ENCODE data around the gene SMIM35.
"Not testable (repeated sequence)": the region's sequence is repeated elsewhere in the genome, so short reads cannot be mapped to it uniquely, and the experiment has no call there.

SMIM35 gene

GRCh38 chr11:117977612-117978264 lies 109.0 kb downstream of the SMIM35 start:
- H3K4me2 ChIP-seq (ENCODE audit: low read length); H2BK120ac ChIP-seq (ENCODE audit: low read depth, low read length); H3K79me1 ChIP-seq (ENCODE audit: low read length); H2AK5ac ChIP-seq (ENCODE audit: low read length); H3K4me1 ChIP-seq (ENCODE audit: control insufficient read depth, low read depth, low read length); H3K23ac ChIP-seq (ENCODE audit: low read length); H2BK5ac ChIP-seq (ENCODE audit: low read length); DNase-seq; H3K27me3 ChIP-seq (ENCODE audit: insufficient read depth, low read length, poor library complexity); H3K27ac ChIP-seq (ENCODE audit: low read depth, low read length); H4K5ac ChIP-seq (ENCODE audit: low read length); H4K8ac ChIP-seq (ENCODE audit: low read depth, low read length); H3K18ac ChIP-seq (ENCODE audit: low read length); H2BK15ac ChIP-seq (replicated peaks; ENCODE audit: low read depth); H3K4ac ChIP-seq (ENCODE audit: low read depth, low read length); H3K79me2 ChIP-seq (ENCODE audit: control insufficient read depth, insufficient read depth, low read length); H3K9ac ChIP-seq (ENCODE audit: low read length); H3K36me3 ChIP-seq (ENCODE audit: control insufficient read depth, insufficient read depth, low read length); H3K4me3 ChIP-seq (ENCODE audit: low read length); H3K56ac ChIP-seq (ENCODE audit: low read length): not testable (repeated sequence)
- WGBS (ENCODE audit: extremely low coverage, insufficient coverage, low lambda C conversion rate): no CpG with 5 or more reads among the region's 23 CpGs

- Histone ChIP-seq H2BK5ac (ENCODE audit: low read length) (no peak overlapping the region), H3K27me3 (ENCODE audit: insufficient read depth, low read length, poor library complexity) (no peaks in the 10 kb centered on the region), H3K23ac (ENCODE audit: low read length) (no peak overlapping the region), H3K79me1 (ENCODE audit: low read length) (no peaks in the 10 kb centered on the region), H4K8ac (ENCODE audit: low read depth, low read length) (no peak overlapping the region), H3K56ac (ENCODE audit: low read length) (no peak overlapping the region), H2AK5ac (ENCODE audit: low read length) (no peak overlapping the region), H2BK15ac (replicated peaks; ENCODE audit: low read depth) (no peak overlapping the region), H3K4ac (ENCODE audit: low read depth, low read length) (no peak overlapping the region), H3K27ac (ENCODE audit: low read depth, low read length) (no peak overlapping the region), H3K4me3 (ENCODE audit: low read length) (no peak overlapping the region), H3K36me3 (ENCODE audit: control insufficient read depth, insufficient read depth, low read length) (no peaks in the 10 kb centered on the region), H3K18ac (ENCODE audit: low read length) (no peak overlapping the region), H2BK120ac (ENCODE audit: low read depth, low read length) (no peak overlapping the region), H3K4me1 (ENCODE audit: control insufficient read depth, low read depth, low read length) (peaks cover 5% of the 10 kb centered on the region), H4K5ac (ENCODE audit: low read length) (no peak overlapping the region), H3K4me2 (ENCODE audit: low read length) (no peak overlapping the region), H3K9ac (ENCODE audit: low read length) (no peak overlapping the region), H3K79me2 (ENCODE audit: control insufficient read depth, insufficient read depth, low read length) (no peaks in the 10 kb centered on the region)
- whole genome bisulfite sequencing (ENCODE audit: extremely low coverage, insufficient coverage, low lambda C conversion rate): no CpG with 5 or more reads among the region's 5 CpGs
- DNase-seq: no peak
Measured at GRCh38 chr11:117977029-117977428, 109.7 kb downstream of the SMIM35 start.

- H3K27me3 ChIP-seq (ENCODE audit: insufficient read depth, low read length, poor library complexity): no peaks in the 10 kb centered on the region
- H3K79me1 ChIP-seq (ENCODE audit: low read length): no peaks in the 10 kb centered on the region
- no peak overlapping the region for H4K8ac ChIP-seq (ENCODE audit: low read depth, low read length)
- no peak overlapping the region for H3K27ac ChIP-seq (ENCODE audit: low read depth, low read length)
- no peak overlapping the region for H2AK5ac ChIP-seq (ENCODE audit: low read length)
- H3K79me2 ChIP-seq (ENCODE audit: control insufficient read depth, insufficient read depth, low read length): no peaks in the 10 kb centered on the region
- DNase-seq: no peak
- no peak overlapping the region for H2BK5ac ChIP-seq (ENCODE audit: low read length)
- no peak overlapping the region for H3K4ac ChIP-seq (ENCODE audit: low read depth, low read length)
- H3K4me1 ChIP-seq (ENCODE audit: control insufficient read depth, low read depth, low read length): peaks cover 5% of the 10 kb centered on the region
- no peak overlapping the region for H3K9ac ChIP-seq (ENCODE audit: low read length)
- no peak overlapping the region for H3K4me3 ChIP-seq (ENCODE audit: low read length)
- WGBS (ENCODE audit: extremely low coverage, insufficient coverage, low lambda C conversion rate): no CpG with 5 or more reads among the region's 4 CpGs
- H3K23ac ChIP-seq (ENCODE audit: low read length): no peak overlapping the region
- no peak overlapping the region for H3K18ac ChIP-seq (ENCODE audit: low read length)
- no peak overlapping the region for H3K4me2 ChIP-seq (ENCODE audit: low read length)
- no peak overlapping the region for H2BK120ac ChIP-seq (ENCODE audit: low read depth, low read length)
- H4K5ac ChIP-seq (ENCODE audit: low read length): no peak overlapping the region
- no peak overlapping the region for H2BK15ac ChIP-seq (replicated peaks; ENCODE audit: low read depth)
- no peaks in the 10 kb centered on the region for H3K36me3 ChIP-seq (ENCODE audit: control insufficient read depth, insufficient read depth, low read length)
- no peak overlapping the region for H3K56ac ChIP-seq (ENCODE audit: low read length)
Measured at GRCh38 chr11:117976445-117976844, 110.3 kb downstream of the SMIM35 start.

- Histone ChIP-seq H3K36me3 (ENCODE audit: control insufficient read depth, insufficient read depth, low read length) (no peaks in the 10 kb centered on the region), H4K5ac (ENCODE audit: low read length) (no peak overlapping the region), H3K4me2 (ENCODE audit: low read length) (no peak overlapping the region), H2BK15ac (replicated peaks; ENCODE audit: low read depth) (no peak overlapping the region), H4K8ac (ENCODE audit: low read depth, low read length) (no peak overlapping the region), H3K4ac (ENCODE audit: low read depth, low read length) (no peak overlapping the region), H3K27me3 (ENCODE audit: insufficient read depth, low read length, poor library complexity) (no peaks in the 10 kb centered on the region), H3K4me3 (ENCODE audit: low read length) (no peak overlapping the region), H3K79me2 (ENCODE audit: control insufficient read depth, insufficient read depth, low read length) (no peaks in the 10 kb centered on the region), H3K23ac (ENCODE audit: low read length) (no peak overlapping the region), H3K27ac (ENCODE audit: low read depth, low read length) (no peak overlapping the region), H2BK5ac (ENCODE audit: low read length) (no peak overlapping the region), H3K9ac (ENCODE audit: low read length) (no peak overlapping the region), H2BK120ac (ENCODE audit: low read depth, low read length) (no peak overlapping the region), H2AK5ac (ENCODE audit: low read length) (no peak overlapping the region), H3K79me1 (ENCODE audit: low read length) (no peaks in the 10 kb centered on the region), H3K4me1 (ENCODE audit: control insufficient read depth, low read depth, low read length) (no peaks in the 10 kb centered on the region), H3K18ac (ENCODE audit: low read length) (no peak overlapping the region), H3K56ac (ENCODE audit: low read length) (no peak overlapping the region)
- WGBS (ENCODE audit: extremely low coverage, insufficient coverage, low lambda C conversion rate): no CpG with 5 or more reads among the region's 4 CpGs
- DNase-seq: no peak
Measured at GRCh38 chr11:117973503-117973860, 113.3 kb downstream of the SMIM35 start.

GRCh38 chr11:117972629-117973502 lies 113.9 kb downstream of the SMIM35 start:
- no peak for DNase-seq
- no peak overlapping the region for H3K4ac ChIP-seq (ENCODE audit: low read depth, low read length)

More at GRCh38 chr11:117972629-117973502, 113.9 kb downstream of the SMIM35 start:
- H4K5ac ChIP-seq (ENCODE audit: low read length): no peak overlapping the region
- no peaks in the 10 kb centered on the region for H3K36me3 ChIP-seq (ENCODE audit: control insufficient read depth, insufficient read depth, low read length)
- no peaks in the 10 kb centered on the region for H3K4me1 ChIP-seq (ENCODE audit: control insufficient read depth, low read depth, low read length)
- H3K23ac ChIP-seq (ENCODE audit: low read length): no peak overlapping the region
- H2AK5ac ChIP-seq (ENCODE audit: low read length): no peak overlapping the region
- H3K4me3 ChIP-seq (ENCODE audit: low read length): no peak overlapping the region
- H2BK15ac ChIP-seq (replicated peaks; ENCODE audit: low read depth): no peak overlapping the region
- H3K79me2 ChIP-seq (ENCODE audit: control insufficient read depth, insufficient read depth, low read length): no peaks in the 10 kb centered on the region
- H3K9ac ChIP-seq (ENCODE audit: low read length): no peak overlapping the region
- no peaks in the 10 kb centered on the region for H3K79me1 ChIP-seq (ENCODE audit: low read length)
- no peak overlapping the region for H4K8ac ChIP-seq (ENCODE audit: low read depth, low read length)
- H3K18ac ChIP-seq (ENCODE audit: low read length): no peak overlapping the region
- H3K27me3 ChIP-seq (ENCODE audit: insufficient read depth, low read length, poor library complexity): no peaks in the 10 kb centered on the region
- H3K56ac ChIP-seq (ENCODE audit: low read length): no peak overlapping the region
- no peak overlapping the region for H3K4me2 ChIP-seq (ENCODE audit: low read length)
- no peak overlapping the region for H3K27ac ChIP-seq (ENCODE audit: low read depth, low read length)
- H2BK5ac ChIP-seq (ENCODE audit: low read length): no peak overlapping the region
- no peak overlapping the region for H2BK120ac ChIP-seq (ENCODE audit: low read depth, low read length)
- WGBS (ENCODE audit: extremely low coverage, insufficient coverage, low lambda C conversion rate): no CpG with 5 or more reads among the region's 9 CpGs

Data from mesendoderm (in vitro differentiated cells).